ENCODE measurements around the gene NDUFB4. TPM values are rescaled to one million over a fixed set of nuclear protein-coding genes. Genes with fewer than 3 reads are reported as not detected.

NDUFB4 gene
- total and polyA plus RNA-seq, 9 of the 15 experiments (the other 6 are each of a cell fraction or from before 2014, with no cell fraction given): 124 to 670 (median 227) TPM

DNA sequence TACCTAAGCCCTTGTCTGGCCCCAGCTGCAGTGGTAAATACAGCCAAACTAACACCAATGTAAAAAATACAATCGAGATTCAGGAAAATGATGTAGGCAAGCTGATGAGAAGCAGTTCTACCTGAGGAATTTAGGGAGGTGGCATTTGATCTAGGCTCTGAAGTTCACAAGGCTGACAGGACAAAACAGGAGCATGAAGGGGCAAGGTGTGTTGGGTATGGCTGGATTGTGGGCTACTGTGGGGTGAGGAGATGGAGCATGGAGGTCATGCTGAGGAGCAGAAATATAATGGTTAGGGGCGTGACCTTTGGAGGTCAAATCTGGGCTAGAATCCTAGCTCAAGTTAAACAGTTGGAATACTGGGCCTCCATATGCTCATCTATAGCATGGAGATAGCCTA, 6.5 kb downstream of the NDUFB4 start (continued):
- no peak for TF ChIP-seq HOXB6 (CRISPR knock-in tag; IDR thresholded peaks at IDR 0.05; ENCODE audit: borderline replicate concordance)
- no peak for TF ChIP-seq NR2F6 (CRISPR knock-in tag; IDR thresholded peaks at IDR 0.05)
- no peak for TF ChIP-seq EGR1 (conservative IDR thresholded peaks at IDR 0.05)
- TF ChIP-seq NFE2 (IDR thresholded peaks at IDR 0.05; ENCODE audit: low read depth): no peak
- no peak for TF ChIP-seq MAFF (IDR thresholded peaks at IDR 0.05; ENCODE audit: low read length)
- TF ChIP-seq, protein P1, sequence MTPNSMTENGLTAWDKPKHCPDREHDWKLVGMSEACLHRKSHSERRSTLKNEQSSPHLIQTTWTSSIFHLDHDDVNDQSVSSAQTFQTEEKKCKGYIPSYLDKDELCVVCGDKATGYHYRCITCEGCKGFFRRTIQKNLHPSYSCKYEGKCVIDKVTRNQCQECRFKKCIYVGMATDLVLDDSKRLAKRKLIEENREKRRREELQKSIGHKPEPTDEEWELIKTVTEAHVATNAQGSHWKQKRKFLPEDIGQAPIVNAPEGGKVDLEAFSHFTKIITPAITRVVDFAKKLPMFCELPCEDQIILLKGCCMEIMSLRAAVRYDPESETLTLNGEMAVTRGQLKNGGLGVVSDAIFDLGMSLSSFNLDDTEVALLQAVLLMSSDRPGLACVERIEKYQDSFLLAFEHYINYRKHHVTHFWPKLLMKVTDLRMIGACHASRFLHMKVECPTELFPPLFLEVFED (CRISPR knock-in tag; conservative IDR thresholded peaks at IDR 0.05): peak; percentile 42; the same call in 1 of the 2 replicates
- no peak for TF ChIP-seq PHTF2 (CRISPR knock-in tag; IDR thresholded peaks at IDR 0.05)
- no peak for TF ChIP-seq HMG20A (CRISPR knock-in tag; conservative IDR thresholded peaks at IDR 0.05)
- TF ChIP-seq NCOA6 (IDR thresholded peaks at IDR 0.05): no peak
- no peak for TF ChIP-seq ZNF197 (CRISPR knock-in tag; IDR thresholded peaks at IDR 0.05; ENCODE audit: low read depth)
- TF ChIP-seq SMAD4 (CRISPR knock-in tag; conservative IDR thresholded peaks at IDR 0.05): no peak

DNA sequence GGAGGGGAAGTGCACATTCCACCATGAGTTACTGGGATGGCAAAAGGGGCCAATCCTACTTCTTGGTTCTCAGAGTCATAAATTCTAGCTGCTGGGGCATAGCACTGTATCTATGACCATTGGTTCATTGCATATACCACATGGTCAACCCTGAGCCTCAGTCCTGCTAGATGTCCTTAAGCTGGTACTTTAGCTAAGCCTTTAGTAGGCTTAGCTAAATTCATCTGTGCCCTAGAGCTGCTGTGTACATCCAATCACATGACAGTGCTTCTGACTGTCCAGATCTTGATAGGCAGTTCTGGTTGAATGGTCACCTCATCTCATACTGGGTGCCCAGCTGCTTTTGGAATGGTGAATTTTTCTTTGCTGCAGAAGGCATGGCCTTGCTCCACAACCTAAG, 8.2 kb downstream of the NDUFB4 start:
- CTCF ChIA-PET (ENCODE audit: low intra/inter-chr PET ratio): no interaction called here
- H4K20me1 ChIP-seq (replicated peaks; ENCODE audit: control insufficient read depth, insufficient read depth, low read length): no peaks in the 10 kb centered on the region
- in situ Hi-C loops (cut with MboI): no loop called here
- intact Hi-C loops (cut with micrococcal nuclease): no loop called here
- H3K4me2 ChIP-seq (ENCODE audit: insufficient read depth, low read length): no peak overlapping the region
- DNase-seq (ENCODE audit: extremely low read depth in 1 of 4, low spot score in 3 of 4) (no peak), ATAC-seq (peak; percentile 33; the same call in 1 of the 3 replicates), FAIRE-seq (no peak)
- H3K27me3 ChIP-seq (ENCODE audit: control insufficient read depth in 2 of 2, insufficient read depth in 2 of 2, low read length in 2 of 2): no peaks in the 10 kb centered on the region
- H3K9me3 ChIP-seq (replicated peaks; ENCODE audit: control insufficient read depth, insufficient read depth, low read depth, low read length): no peaks in the 10 kb centered on the region
- POLR2A ChIA-PET: interaction anchor here (1.5 kb wide), 1 partner anchor 18 kb away, joined by 7 read pairs; no protein-coding TSS in a partner anchor
- H3K79me2 ChIP-seq (ENCODE audit: control insufficient read depth, insufficient read depth, low read length): peaks cover 5% of the 10 kb centered on the region; the same call in 1 of the 3 replicates
- no peak overlapping the region for H3K4me3 ChIP-seq
- no peak overlapping the region for H3K27ac ChIP-seq (ENCODE audit: extremely low read depth, low read depth, low read length)
- peaks cover 32% of the 10 kb centered on the region for H3K36me3 ChIP-seq (ENCODE audit: control insufficient read depth, insufficient read depth, low read length)
- H2AFZ ChIP-seq (ENCODE audit: low read depth, low read length): no peak overlapping the region
- no peaks in the 10 kb centered on the region; a peak in 1 of 5 replicates for H3K4me1 ChIP-seq (replicated peaks in 1 of 2; ENCODE audit: control insufficient read depth in 2 of 2, insufficient read depth in 2 of 2, low read length in 2 of 2)
- BruUV-seq (replicated peaks): no TSS peak
- no peak overlapping the region for H3K9ac ChIP-seq (ENCODE audit: insufficient read depth in 1 of 2, low read depth in 2 of 2, low read length in 2 of 2)
- no peaks in the 10 kb centered on the region for H3K9me1 ChIP-seq (ENCODE audit: control insufficient read depth, insufficient read depth, low read length)
- TF ChIP-seq SRSF7 (optimal IDR thresholded peaks at IDR 0.05; ENCODE audit: low read depth, low read length): no peak
- TF ChIP-seq ZFPM2 (CRISPR knock-in tag; IDR thresholded peaks at IDR 0.05): no peak
- no peak for TF ChIP-seq PTTG1 (tag; IDR thresholded peaks at IDR 0.05; ENCODE audit: low read depth)
- TF ChIP-seq RBM15 (IDR thresholded peaks at IDR 0.05; ENCODE audit: insufficient read depth, low read length): no peak
- TF ChIP-seq, protein P2, sequence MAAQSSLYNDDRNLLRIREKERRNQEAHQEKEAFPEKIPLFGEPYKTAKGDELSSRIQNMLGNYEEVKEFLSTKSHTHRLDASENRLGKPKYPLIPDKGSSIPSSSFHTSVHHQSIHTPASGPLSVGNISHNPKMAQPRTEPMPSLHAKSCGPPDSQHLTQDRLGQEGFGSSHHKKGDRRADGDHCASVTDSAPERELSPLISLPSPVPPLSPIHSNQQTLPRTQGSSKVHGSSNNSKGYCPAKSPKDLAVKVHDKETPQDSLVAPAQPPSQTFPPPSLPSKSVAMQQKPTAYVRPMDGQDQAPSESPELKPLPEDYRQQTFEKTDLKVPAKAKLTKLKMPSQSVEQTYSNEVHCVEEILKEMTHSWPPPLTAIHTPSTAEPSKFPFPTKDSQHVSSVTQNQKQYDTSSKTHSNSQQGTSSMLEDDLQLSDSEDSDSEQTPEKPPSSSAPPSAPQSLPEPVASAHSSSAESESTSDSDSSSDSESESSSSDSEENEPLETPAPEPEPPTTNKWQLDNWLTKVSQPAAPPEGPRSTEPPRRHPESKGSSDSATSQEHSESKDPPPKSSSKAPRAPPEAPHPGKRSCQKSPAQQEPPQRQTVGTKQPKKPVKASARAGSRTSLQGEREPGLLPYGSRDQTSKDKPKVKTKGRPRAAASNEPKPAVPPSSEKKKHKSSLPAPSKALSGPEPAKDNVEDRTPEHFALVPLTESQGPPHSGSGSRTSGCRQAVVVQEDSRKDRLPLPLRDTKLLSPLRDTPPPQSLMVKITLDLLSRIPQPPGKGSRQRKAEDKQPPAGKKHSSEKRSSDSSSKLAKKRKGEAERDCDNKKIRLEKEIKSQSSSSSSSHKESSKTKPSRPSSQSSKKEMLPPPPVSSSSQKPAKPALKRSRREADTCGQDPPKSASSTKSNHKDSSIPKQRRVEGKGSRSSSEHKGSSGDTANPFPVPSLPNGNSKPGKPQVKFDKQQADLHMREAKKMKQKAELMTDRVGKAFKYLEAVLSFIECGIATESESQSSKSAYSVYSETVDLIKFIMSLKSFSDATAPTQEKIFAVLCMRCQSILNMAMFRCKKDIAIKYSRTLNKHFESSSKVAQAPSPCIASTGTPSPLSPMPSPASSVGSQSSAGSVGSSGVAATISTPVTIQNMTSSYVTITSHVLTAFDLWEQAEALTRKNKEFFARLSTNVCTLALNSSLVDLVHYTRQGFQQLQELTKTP (IDR thresholded peaks at IDR 0.05; ENCODE audit: low read depth in 1 of 2, partially characterized antibody in 2 of 2): no peak
- no peak for TF ChIP-seq ZBTB8A (IDR thresholded peaks at IDR 0.05; ENCODE audit: partially characterized antibody)

All from K562 (cell line).